GM19025 (cell line): ENCODE data around the gene HIP1R.
"Not testable (repeated sequence)": the region's sequence is repeated elsewhere in the genome, so short reads cannot be mapped to it uniquely, and the experiment has no call there.

ENCODE experiments used
- ATAC-seq: cut with Tn5 transposase; IDR thresholded peaks from one replicate; pipeline ENCODE4 v1.9.1; 2021; ENCODE audit warnings: mild to moderate bottlenecking, low read depth, moderate library complexity; ENCODE audit not compliant: unreplicated experiment

The HIP1R gene

GRCh38 chr12:122889761-122890520 lies 54.7 kb downstream of the HIP1R start:
- no peak for ATAC-seq

- ATAC-seq: no peak
Measured at GRCh38 chr12:122891661-122892525, 56.6 kb downstream of the HIP1R start.

GRCh38 chr12:122892724-122893123 lies 57.5 kb downstream of the HIP1R start:
- ATAC-seq: not testable (repeated sequence)

- ATAC-seq: no peak
Measured at GRCh38 chr12:122893208-122894153, 58.2 kb downstream of the HIP1R start.

GRCh38 chr12:122894193-122895121 lies 59.2 kb downstream of the HIP1R start:
- no peak for ATAC-seq

- ATAC-seq: no peak
Measured at GRCh38 chr12:122895320-122895703, 60.1 kb downstream of the HIP1R start.

GRCh38 chr12:122895704-122896636 lies 60.7 kb downstream of the HIP1R start, which contains the start of gene VPS37B:
VPS37B (minus strand) TSS chr12:122896124; CDS start chr12:122896062, 62 bp downstream.
- no peak for ATAC-seq

GRCh38 chr12:122896662-122897061 lies 61.4 kb downstream of the HIP1R start:
- no peak for ATAC-seq

GRCh38 chr12:122899887-122900286 lies 64.6 kb downstream of the HIP1R start:
- ATAC-seq: no peak

GRCh38 chr12:122902854-122903692 lies 67.8 kb downstream of the HIP1R start:
- no peak for ATAC-seq

- no peak for ATAC-seq
Measured at GRCh38 chr12:122903693-122904034, 68.4 kb downstream of the HIP1R start.

GRCh38 chr12:122905258-122905657 lies 70.0 kb downstream of the HIP1R start:
- ATAC-seq: not testable (repeated sequence)

GRCh38 chr12:122908915-122909314 lies 73.7 kb downstream of the HIP1R start:
- no peak for ATAC-seq

GRCh38 chr12:122909442-122910288 lies 74.4 kb downstream of the HIP1R start:
- ATAC-seq: no peak
